ENCODE measurements around the gene GFPT1.

The GFPT1 gene

GRCh38 chr2:69386789-69387734 lies at the start of gene GFPT1 (continued):
- TF ChIP-seq PRDM10 (tag by site-specific recombination; IDR thresholded peaks at IDR 0.05) (no peak), ZSCAN23 (tag by site-specific recombination; IDR thresholded peaks at IDR 0.05) (no peak), ZNF157 (tag by site-specific recombination; IDR thresholded peaks at IDR 0.05) (no peak), TSHZ1 (tag by site-specific recombination; IDR thresholded peaks at IDR 0.05; ENCODE audit: borderline replicate concordance) (no peak), ZNF670 (tag by site-specific recombination; IDR thresholded peaks at IDR 0.05; ENCODE audit: low read depth) (no peak), REPIN1 (tag by site-specific recombination; IDR thresholded peaks at IDR 0.05; ENCODE audit: low read depth) (no peak), ZNF488 (tag by site-specific recombination; IDR thresholded peaks at IDR 0.05) (no peak), ZNF138 (tag by site-specific recombination; IDR thresholded peaks at IDR 0.05; ENCODE audit: borderline replicate concordance) (no peak), ZNF654 (tag by site-specific recombination; IDR thresholded peaks at IDR 0.05; ENCODE audit: low read depth) (no peak), ZNF37A (tag by site-specific recombination; IDR thresholded peaks at IDR 0.05) (no peak), ZNF571 (tag by site-specific recombination; IDR thresholded peaks at IDR 0.05) (no peak), ZNF202 (tag by site-specific recombination; IDR thresholded peaks at IDR 0.05; ENCODE audit: borderline replicate concordance) (no peak), ZNF292 (tag by site-specific recombination; IDR thresholded peaks at IDR 0.05; ENCODE audit: borderline replicate concordance, low read depth) (no peak), ZSCAN30 (tag by site-specific recombination; IDR thresholded peaks at IDR 0.05) (0 out of 2 replicates have a peak, but pooled peaks have one; percentile 42), ZSCAN5A (tag by site-specific recombination; IDR thresholded peaks at IDR 0.05) (no peak), KLF8 (tag by site-specific recombination; IDR thresholded peaks at IDR 0.05) (peak; percentile 75; the same call in 1 of the 2 replicates), SP2 (tag by site-specific recombination; IDR thresholded peaks at IDR 0.05) (peak; percentile 58), ZNF2 (tag by site-specific recombination; IDR thresholded peaks at IDR 0.05) (no peak), ZNF704 (tag by site-specific recombination; IDR thresholded peaks at IDR 0.05) (no peak), HOXA7 (CRISPR knock-in tag; IDR thresholded peaks at IDR 0.05; ENCODE audit: borderline replicate concordance) (no peak), ZNF692 (tag by site-specific recombination; IDR thresholded peaks at IDR 0.05) (no peak), MZF1 (tag by site-specific recombination; IDR thresholded peaks at IDR 0.05; ENCODE audit: borderline replicate concordance) (no peak), GLIS2 (tag by site-specific recombination; IDR thresholded peaks at IDR 0.05) (peak; percentile 89), ZBTB7A (tag by site-specific recombination; IDR thresholded peaks at IDR 0.05; ENCODE audit: low read depth) (no peak), ZNF366 (tag by site-specific recombination; conservative IDR thresholded peaks at IDR 0.05) (peak; percentile 44; the same call in 1 of the 2 replicates), YY2 (tag by site-specific recombination; IDR thresholded peaks at IDR 0.05) (no peak), FEZF1 (tag by site-specific recombination; IDR thresholded peaks at IDR 0.05) (no peak)

Data from HEK293 (cell line).